Esophagus muscularis mucosa (tissue), 3 donors: ENCODE results near the gene ERF.

Source experiments
- CTCF ChIP-seq, 3 experiments: fragments of 200-600 bp in 2 of 3; fragments of 450-650 bp in 1 of 3; sonication (generic) in 2 of 3; IDR thresholded peaks; one replicate each; pipeline ENCODE4 v1.5.1; 2017 to 2019; ENCODE audit warnings: antibody characterized with exemption in 3 of 3, mild to moderate bottlenecking in 2 of 3, moderate library complexity in 1 of 3
- POLR2A ChIP-seq: fragments of 450-650 bp; IDR thresholded peaks from one replicate; pipeline ENCODE4 v1.6.1; 2017; ENCODE audit warnings: antibody characterized with exemption, moderate library complexity, mild to moderate bottlenecking, low read depth

DNA sequence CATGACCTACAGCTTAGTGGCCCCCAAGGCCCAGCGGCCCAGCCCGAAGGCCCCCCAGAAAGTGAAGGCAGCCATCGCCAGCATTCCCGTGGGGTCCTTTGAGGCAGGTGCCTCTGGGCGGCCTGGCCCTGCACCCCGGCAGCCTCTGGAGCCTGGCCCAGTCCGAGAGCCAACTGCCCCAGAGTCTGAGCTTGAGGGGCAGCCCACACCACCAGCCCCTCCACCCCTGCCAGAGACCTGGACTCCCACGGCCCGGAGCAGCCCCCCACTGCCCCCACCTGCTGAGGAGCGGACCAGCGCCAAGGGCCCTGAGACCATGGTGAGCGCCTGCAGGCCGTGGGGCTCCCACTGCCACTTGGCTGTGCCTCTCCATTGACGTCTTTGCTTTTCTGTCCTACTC is 38.0 kb upstream of the ERF start:
- TF ChIP-seq CTCF (IDR thresholded peaks at IDR 0.05) (no peak), POLR2A (no peak)
